Sigmoid colon (tissue), 7 donors: ENCODE results near the gene KCNG2. TPM values are rescaled to one million over a fixed set of nuclear protein-coding genes. Genes with fewer than 3 reads are reported as not detected.

Experiments used
- DNase-seq: peaks from one replicate; pipeline ENCODE4 v3.0.0-alpha.2; 2019
- H3K27ac ChIP-seq, 4 donors: fragments of 200-600 bp; sonication (generic); one replicate each; pipeline ENCODE4 v1.5.1; 2016 to 2019; ENCODE audit warnings: mild to moderate bottlenecking in 1 of 4
- H3K27me3 ChIP-seq, 3 donors: fragments of 200-600 bp; sonication (generic); one replicate each; pipeline ENCODE4 v1.5.1; 2019; ENCODE audit warnings: mild to moderate bottlenecking in 1 of 3
- H3K36me3 ChIP-seq, 4 donors: fragments of 200-600 bp; sonication (generic); one replicate each; pipeline ENCODE4 v1.5.1; 2016 to 2019
- H3K4me1 ChIP-seq, 4 donors: fragments of 200-600 bp; sonication (generic); one replicate each; pipeline ENCODE4 v1.5.1; 2017 to 2019
- H3K4me3 ChIP-seq, 4 donors: fragments of 200-600 bp; sonication (generic); one replicate each; pipeline ENCODE4 v1.5.1; 2017 to 2019; ENCODE audit warnings: mild to moderate bottlenecking in 2 of 4, moderate library complexity in 1 of 4
- H3K9me3 ChIP-seq, 4 donors: fragments of 200-600 bp in 3 of 4; sonication (generic) in 3 of 4; one replicate each; pipeline versions ENCODE4 v1.5.1 to v1.6.1; 2013 to 2019
- CTCF ChIP-seq, 4 experiments: fragments of 450-650 bp in 3 of 4; fragments of 200-600 bp in 1 of 4; IDR thresholded peaks; one replicate each; pipeline ENCODE4 v1.5.1; 2016 to 2019; ENCODE audit warnings: antibody characterized with exemption in 4 of 4, mild to moderate bottlenecking in 3 of 4, moderate library complexity in 2 of 4
- EP300 ChIP-seq, 4 donors: sonication (generic); formaldehyde crosslinking; IDR thresholded peaks; one replicate each; pipeline ENCODE4 v1.6.1; 2017; ENCODE audit warnings: antibody characterized with exemption in 4 of 4
- POLR2A ChIP-seq, 2 donors: fragments of 450-650 bp; IDR thresholded peaks; one replicate each; pipeline ENCODE4 v1.6.1; 2016; ENCODE audit warnings: antibody characterized with exemption in 2 of 2, mild to moderate bottlenecking in 2 of 2, moderate library complexity in 2 of 2
- POLR2AphosphoS5 ChIP-seq, 4 donors: sonication (generic); formaldehyde crosslinking; IDR thresholded peaks; one replicate each; pipeline ENCODE4 v1.6.1; 2017; ENCODE audit warnings: antibody characterized with exemption in 4 of 4
- WGBS, 2 donors: extraction: QIAGEN DNeasy Blood & Tissue Kit; methylation state at CpG; one replicate each; pipeline ENCODE4 v1.1.7; 2013; 5-methylcytosine and 5-hydroxymethylcytosine counted together
- intact Hi-C: fragments of 100-400 bp; cut with DNase I; formaldehyde crosslinking; loops from one replicate; pipeline ENCODE4 v1.15.1; 2023
- polyA plus RNA-seq, 3 donors: library from polyadenylated mRNA; stranded (reverse); fragments of 200-250 nt; gene quantifications; one replicate each; pipeline ENCODE4 v1.2.3, GENCODE V29; 2013
- total RNA-seq, 4 donors: library from RNA; depleted of rRNA; stranded (reverse); fragments of >200 nt; gene quantifications; one replicate each; pipeline ENCODE4 v1.1.0, GENCODE V29; 2016
- donor health status: healthy with polysubstance abuse.
- donor health status: Bipolar disorder and iron deficiency.
- donor health status: healthy.

Gene KCNG2
- total and polyA plus RNA-seq, 7 donors = 0.15 to 0.41 TPM; not detected in 5

- Histone ChIP-seq H3K4me3 (no peak overlapping the region), H3K4me1 (no peaks in the 10 kb centered on the region), H3K27me3 (peaks cover 0 to 6% (median 0%) of the 10 kb centered on the region in 3 donors), H3K27ac (no peak overlapping the region), H3K36me3 (no peaks in the 10 kb centered on the region), H3K9me3 (peaks cover 0 to 2% (median 0%) of the 10 kb centered on the region in 4 donors)
- intact Hi-C loops = no loop called here
- DNase-seq = no peak
- 82 to 93% methylated on average over 26 of the region's 26 CpGs for WGBS, 2 donors
- no peak for TF ChIP-seq EP300 (IDR thresholded peaks at IDR 0.05)
- no peak for TF ChIP-seq CTCF (IDR thresholded peaks at IDR 0.05)
- no peak for TF ChIP-seq POLR2AphosphoS5 (IDR thresholded peaks at IDR 0.05)
- no peak for TF ChIP-seq POLR2A (IDR thresholded peaks at IDR 0.05)
These were observed 28.2 kb downstream of the KCNG2 start for GRCh38 chr18:79825913-79826312.

GRCh38 chr18:79826966-79827365, 29.2 kb downstream of the KCNG2 start:
- DNase-seq = no peak
- no peaks in the 10 kb centered on the region for H3K4me1 ChIP-seq
- no peak overlapping the region for H3K27ac ChIP-seq
- H3K36me3 ChIP-seq = no peaks in the 10 kb centered on the region
- WGBS, 2 donors = 88 to 89% methylated on average over 18 of the region's 18 CpGs
- intact Hi-C loops = no loop called here
- no peak overlapping the region for H3K4me3 ChIP-seq
- no peaks in the 10 kb centered on the region for H3K27me3 ChIP-seq
- TF ChIP-seq POLR2AphosphoS5 (IDR thresholded peaks at IDR 0.05) = no peak
- TF ChIP-seq POLR2A (IDR thresholded peaks at IDR 0.05) = no peak
- no peak for TF ChIP-seq EP300 (IDR thresholded peaks at IDR 0.05)
- TF ChIP-seq CTCF (IDR thresholded peaks at IDR 0.05) = no peak
- H3K9me3 ChIP-seq = no peaks in the 10 kb centered on the region

- Histone ChIP-seq H3K9me3 (no peaks in the 10 kb centered on the region), H3K4me1 (no peaks in the 10 kb centered on the region), H3K27ac (no peak overlapping the region), H3K4me3 (no peak overlapping the region), H3K27me3 (no peaks in the 10 kb centered on the region), H3K36me3 (no peaks in the 10 kb centered on the region)
- no peak for DNase-seq
- intact Hi-C loops = no loop called here
- TF ChIP-seq EP300 (IDR thresholded peaks at IDR 0.05) (no peak), CTCF (IDR thresholded peaks at IDR 0.05) (no peak), POLR2A (IDR thresholded peaks at IDR 0.05) (no peak), POLR2AphosphoS5 (IDR thresholded peaks at IDR 0.05) (no peak)
- 88 to 95% methylated on average over 5 of the region's 5 CpGs for WGBS, 2 donors
These were observed 30.5 kb downstream of the KCNG2 start for GRCh38 chr18:79828258-79828657.

- no peak for DNase-seq
- no peaks in the 10 kb centered on the region for H3K36me3 ChIP-seq
- 90 to 94% methylated on average over 17 of the region's 17 CpGs for WGBS, 2 donors
- H3K4me1 ChIP-seq = no peaks in the 10 kb centered on the region
- no peaks in the 10 kb centered on the region for H3K9me3 ChIP-seq
- no peak overlapping the region for H3K27ac ChIP-seq
- TF ChIP-seq CTCF (IDR thresholded peaks at IDR 0.05) (no peak), EP300 (IDR thresholded peaks at IDR 0.05) (no peak), POLR2A (IDR thresholded peaks at IDR 0.05) (no peak), POLR2AphosphoS5 (IDR thresholded peaks at IDR 0.05) (no peak)
- H3K27me3 ChIP-seq = peaks cover 0 to 3% (median 0%) of the 10 kb centered on the region in 3 donors
- intact Hi-C loops = no loop called here
- H3K4me3 ChIP-seq = no peak overlapping the region
These were observed 31.6 kb downstream of the KCNG2 start for GRCh38 chr18:79829136-79829854.

- intact Hi-C loops = no loop called here
- peaks cover 0 to 13% (median 0%) of the 10 kb centered on the region in 3 donors for H3K27me3 ChIP-seq
- H3K9me3 ChIP-seq = no peaks in the 10 kb centered on the region
- no peak overlapping the region for H3K4me3 ChIP-seq
- no peak for DNase-seq
- 74 to 91% methylated on average over 3 of the region's 3 CpGs for WGBS, 2 donors
- H3K27ac ChIP-seq = no peak overlapping the region
- H3K36me3 ChIP-seq = no peaks in the 10 kb centered on the region
- no peaks in the 10 kb centered on the region for H3K4me1 ChIP-seq
- TF ChIP-seq EP300 (IDR thresholded peaks at IDR 0.05) (no peak), CTCF (IDR thresholded peaks at IDR 0.05) (no peak), POLR2AphosphoS5 (IDR thresholded peaks at IDR 0.05) (no peak), POLR2A (IDR thresholded peaks at IDR 0.05) (no peak)
These were observed 34.4 kb downstream of the KCNG2 start for GRCh38 chr18:79832169-79832568.
